Fibroblast of lung (primary cell): Measurements from ENCODE around the gene STARD10. TPM values are rescaled to one million over a fixed set of nuclear protein-coding genes. Genes with fewer than 3 reads are reported as not detected.

Experiments used
- DNase-seq, 2 donors: peaks; one replicate each; pipeline versions ENCODE4 v3.0.0 to v3.0.0-alpha.2; 2010; ENCODE audit warnings: low read depth in 2 of 2
- H2AFZ ChIP-seq: 2 replicates; pipeline ENCODE4 v1.5.1; 2012; ENCODE audit warnings: low read length, control low read depth, inconsistent platforms
- H3K27ac ChIP-seq: 2 replicates; pipeline ENCODE4 v1.5.1; 2011; ENCODE audit warnings: low read length, control low read depth; ENCODE audit not compliant: insufficient read depth
- H3K27me3 ChIP-seq: 2 replicates; pipeline ENCODE4 v1.5.1; 2011; ENCODE audit warnings: mild to moderate bottlenecking, low read length; ENCODE audit not compliant: control insufficient read depth, insufficient read depth
- H3K36me3 ChIP-seq: 2 replicates; pipeline ENCODE4 v1.5.1; 2011; ENCODE audit warnings: low read length; ENCODE audit not compliant: control insufficient read depth, insufficient read depth
- H3K4me1 ChIP-seq: 2 replicates; pipeline ENCODE4 v1.5.1; 2011; ENCODE audit warnings: low read length; ENCODE audit not compliant: control insufficient read depth, insufficient read depth; ENCODE audit errors: extremely low read depth
- H3K4me2 ChIP-seq: 2 replicates; pipeline ENCODE4 v1.5.1; 2011; ENCODE audit warnings: low read length, control low read depth; ENCODE audit not compliant: insufficient read depth; ENCODE audit errors: extremely low read depth
- H3K4me3 ChIP-seq, 4 experiments: fragments of 200-600 bp in 1 of 4; sonication (generic) in 1 of 4; replicated peaks in 1 of 4; 2 replicates each; pipeline ENCODE4 v1.5.1; 2011 to 2016; ENCODE audit warnings: low read length in 4 of 4, low read depth in 3 of 4, mild to moderate bottlenecking in 3 of 4, control low read depth in 2 of 4, inconsistent platforms in 1 of 4, mixed read lengths in 1 of 4; ENCODE audit not compliant: insufficient read depth in 1 of 4; ENCODE audit errors: control extremely low read depth in 1 of 4
- H3K79me2 ChIP-seq: 2 replicates; pipeline ENCODE4 v1.5.1; 2012; ENCODE audit warnings: mild to moderate bottlenecking, low read length, inconsistent platforms; ENCODE audit not compliant: control insufficient read depth, insufficient read depth
- H3K9ac ChIP-seq: 2 replicates; pipeline ENCODE4 v1.5.1; 2011; ENCODE audit warnings: mild to moderate bottlenecking, low read length, control low read depth; ENCODE audit not compliant: insufficient read depth
- H3K9me3 ChIP-seq: 2 replicates; pipeline ENCODE4 v1.5.1; 2012; ENCODE audit warnings: low read depth, low read length; ENCODE audit not compliant: control insufficient read depth, insufficient read depth
- H4K20me1 ChIP-seq: 2 replicates; pipeline ENCODE4 v1.5.1; 2011; ENCODE audit warnings: low read length; ENCODE audit not compliant: control insufficient read depth, insufficient read depth; ENCODE audit errors: extremely low read depth
- CTCF ChIP-seq, 2 donors: IDR thresholded peaks in 1 of 2; conservative IDR thresholded peaks in 1 of 2; 1 replicate in 1 of 2; 2 replicates in 1 of 2; pipeline ENCODE4 v1.5.1; 2011 to 2012; ENCODE audit warnings: low read length in 2 of 2, control low read depth in 1 of 2, inconsistent platforms in 1 of 2, low read depth in 1 of 2, mild to moderate bottlenecking in 1 of 2
- EZH2 ChIP-seq: IDR thresholded peaks from 2 replicates; pipeline ENCODE4 v1.5.1; 2012; ENCODE audit warnings: low read length, control low read depth, mild to moderate bottlenecking; ENCODE audit errors: missing control alignments
- polyA plus RNA-seq, 2 donors: library from polyadenylated mRNA; depleted of rRNA in 1 of 2; stranded (reverse) in 1 of 2; unstranded in 1 of 2; fragments of >200 nt; gene quantifications; 2 replicates each; pipeline ENCODE4 v1.2.1, GENCODE V29; 2011 to 2012; ENCODE audit warnings: missing spikeins in 1 of 2
- total RNA-seq: library from RNA; depleted of rRNA; stranded (reverse); fragments of >200 nt; gene quantifications from 2 replicates; pipeline ENCODE4 v1.2.1, GENCODE V29; 2014

STARD10 gene
- total and polyA plus RNA-seq, 2 donors (not counting 1 experiment from before 2014, with no cell fraction given) = 20.7 to 32.0 TPM

DNA sequence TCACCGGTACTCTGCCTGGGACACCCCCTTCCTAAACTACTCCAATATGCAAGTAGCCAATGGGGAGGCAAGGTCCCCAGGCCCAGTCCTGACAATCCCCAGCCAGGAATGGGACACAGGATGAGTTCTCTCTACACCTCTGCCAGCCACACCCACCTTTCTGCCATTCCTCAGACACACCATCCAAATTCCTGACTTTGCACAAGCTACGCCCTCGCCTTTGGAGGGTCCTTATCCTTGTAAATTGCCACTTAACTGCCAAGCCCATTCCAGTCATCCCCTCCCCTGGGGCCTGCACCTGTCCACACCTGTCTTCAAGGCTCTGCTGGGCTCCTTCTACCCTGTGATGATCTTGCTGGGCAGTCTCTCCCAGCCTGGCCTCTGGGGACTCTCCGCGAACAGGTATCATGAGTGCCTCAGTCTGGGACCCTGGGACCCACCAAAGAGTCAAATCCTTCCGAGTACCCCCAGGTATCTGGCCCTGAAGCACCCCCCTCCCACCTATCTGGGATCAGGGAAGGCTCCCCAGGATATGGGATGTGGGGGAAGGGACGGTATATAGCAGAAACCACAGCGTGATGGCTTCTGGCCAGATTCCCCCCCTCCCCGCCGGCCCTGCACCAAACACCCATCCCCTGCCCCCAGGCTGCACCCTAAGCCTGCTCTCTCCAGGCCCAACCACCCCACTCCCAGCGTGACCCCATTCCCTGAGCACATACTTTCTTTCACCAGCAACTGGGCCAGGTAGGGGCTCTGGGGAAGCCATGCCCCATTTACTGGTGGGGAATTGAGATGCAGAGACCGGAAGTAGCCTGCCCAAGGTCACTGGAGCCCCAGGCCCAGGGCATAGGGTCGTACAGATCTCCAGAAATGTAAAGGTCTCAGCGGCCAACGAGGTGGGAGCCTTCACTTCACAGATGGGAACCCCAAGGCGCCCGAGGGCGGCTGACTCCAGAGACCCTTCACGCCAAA is 42.4 kb downstream of the STARD10 start:
- TF ChIP-seq EZH2 (no peak), CTCF (conservative IDR thresholded peaks at IDR 0.05 in 1 of 2, IDR thresholded peaks at IDR 0.05 in 1 of 2; ENCODE audit: low read depth in 1 of 2, low read length in 2 of 2) (no peak)
- Histone ChIP-seq H3K27me3 (no peaks in the 10 kb centered on the region), H3K4me3 (peak overlapping the region; percentile 69 to 83 (median 80)), H3K27ac (peak overlapping the region; percentile 22), H3K9me3 (no peaks in the 10 kb centered on the region), H3K9ac (peak overlapping the region; percentile 61), H4K20me1 (no peaks in the 10 kb centered on the region), H3K4me2 (peak overlapping the region; percentile 94), H3K4me1 (peaks cover 6% of the 10 kb centered on the region), H2AFZ (peak overlapping the region; percentile 43), H3K79me2 (peaks cover 11% of the 10 kb centered on the region), H3K36me3 (no peaks in the 10 kb centered on the region)
- DNase-seq = no peak

DNA sequence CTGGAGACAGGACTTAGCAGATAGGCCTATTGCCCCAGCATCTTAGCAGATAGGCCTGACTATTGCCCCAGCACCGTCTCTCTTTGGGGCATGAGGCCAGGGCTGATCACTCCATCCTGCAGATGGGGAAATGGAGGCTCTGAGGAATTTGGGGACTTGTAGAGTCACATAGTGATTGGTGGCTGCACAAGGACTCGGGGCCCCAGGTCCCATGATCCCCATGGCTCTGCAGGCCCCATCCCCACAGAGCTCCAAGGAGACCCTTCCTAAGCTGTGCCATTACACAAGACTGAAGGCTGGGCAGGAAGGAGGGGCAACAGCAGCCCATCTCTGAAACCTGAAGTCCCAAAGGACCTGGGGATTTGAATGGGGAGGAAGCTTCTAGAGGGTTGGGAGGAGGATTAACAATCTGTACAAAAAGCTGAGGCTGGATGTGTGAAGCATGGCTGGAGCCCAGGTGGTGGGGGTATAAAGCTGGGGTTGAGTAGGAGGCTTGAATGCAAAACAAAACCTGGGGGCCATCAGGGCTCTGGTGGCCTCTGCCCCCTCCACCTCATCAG is 43.2 kb downstream of the STARD10 start:
- Histone ChIP-seq H3K4me1 (peaks cover 6% of the 10 kb centered on the region), H3K9me3 (no peaks in the 10 kb centered on the region), H3K79me2 (peaks cover 11% of the 10 kb centered on the region), H2AFZ (no peak overlapping the region), H3K9ac (no peak overlapping the region), H3K4me2 (no peak overlapping the region), H3K27me3 (no peaks in the 10 kb centered on the region), H4K20me1 (no peaks in the 10 kb centered on the region), H3K4me3 (peak overlapping the region in 1 of 4 experiments; percentile 83), H3K27ac (no peak overlapping the region), H3K36me3 (no peaks in the 10 kb centered on the region)
- no peak for DNase-seq
- TF ChIP-seq EZH2 = no peak
- no peak for TF ChIP-seq CTCF (conservative IDR thresholded peaks at IDR 0.05 in 1 of 2, IDR thresholded peaks at IDR 0.05 in 1 of 2; ENCODE audit: low read depth in 1 of 2, low read length in 2 of 2)

GRCh38 chr11:72750086-72750485 is 43.8 kb downstream of the STARD10 start:
- H3K27me3 ChIP-seq = no peaks in the 10 kb centered on the region
- no peaks in the 10 kb centered on the region for H3K9me3 ChIP-seq
- no peak overlapping the region for H3K9ac ChIP-seq
- no peak overlapping the region for H3K4me2 ChIP-seq
- H3K79me2 ChIP-seq = peaks cover 11% of the 10 kb centered on the region
- no peaks in the 10 kb centered on the region for H3K36me3 ChIP-seq
- no peak for TF ChIP-seq EZH2
- TF ChIP-seq CTCF (conservative IDR thresholded peaks at IDR 0.05 in 1 of 2, IDR thresholded peaks at IDR 0.05 in 1 of 2; ENCODE audit: low read depth in 1 of 2, low read length in 2 of 2) = no peak
- no peaks in the 10 kb centered on the region for H4K20me1 ChIP-seq
- DNase-seq = no peak
- no peak overlapping the region for H2AFZ ChIP-seq
- H3K4me1 ChIP-seq = peaks cover 6% of the 10 kb centered on the region
- H3K4me3 ChIP-seq = no peak overlapping the region
- H3K27ac ChIP-seq = no peak overlapping the region
